Measurements from ENCODE around the gene KNDC1. TPM values are rescaled to one million over a fixed set of nuclear protein-coding genes. Genes with fewer than 3 reads are reported as not detected.

Gene KNDC1
- total RNA-seq, 2 donors from 2014 or later: 6.5 to 9.6 TPM

DNA sequence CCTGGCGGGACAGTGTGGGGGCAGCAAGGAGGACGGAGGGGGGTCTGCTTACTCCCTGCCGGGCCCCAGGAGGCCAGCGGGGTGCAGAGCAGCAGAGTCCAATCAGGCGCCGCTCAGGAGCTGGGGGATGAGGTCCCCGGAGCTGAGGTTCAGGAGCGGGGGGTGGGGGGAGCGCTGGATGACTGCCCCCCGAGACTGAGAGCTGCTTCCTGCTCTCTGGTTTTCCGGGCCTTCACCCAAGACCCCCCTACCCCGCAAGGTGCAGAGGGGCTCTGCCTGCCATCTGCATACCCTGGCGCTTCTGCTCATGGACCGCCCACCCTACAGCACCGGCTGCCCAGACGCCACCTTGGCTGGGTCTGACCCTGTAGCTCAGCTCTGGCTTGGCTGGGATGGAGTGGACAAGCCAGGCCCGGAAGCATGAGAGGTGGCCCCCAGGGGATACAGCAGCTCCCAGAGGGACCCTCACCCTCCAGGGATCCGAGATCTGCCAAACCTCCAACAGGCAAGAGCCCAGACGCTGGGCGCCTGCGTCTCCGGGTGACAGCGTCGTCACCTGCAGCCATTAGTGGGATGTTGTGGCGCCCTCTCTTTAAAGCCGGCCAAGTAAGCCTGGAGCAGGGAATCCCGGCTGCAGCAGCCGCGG is 930 bp downstream of the KNDC1 start:
- TF ChIP-seq, protein P1, sequence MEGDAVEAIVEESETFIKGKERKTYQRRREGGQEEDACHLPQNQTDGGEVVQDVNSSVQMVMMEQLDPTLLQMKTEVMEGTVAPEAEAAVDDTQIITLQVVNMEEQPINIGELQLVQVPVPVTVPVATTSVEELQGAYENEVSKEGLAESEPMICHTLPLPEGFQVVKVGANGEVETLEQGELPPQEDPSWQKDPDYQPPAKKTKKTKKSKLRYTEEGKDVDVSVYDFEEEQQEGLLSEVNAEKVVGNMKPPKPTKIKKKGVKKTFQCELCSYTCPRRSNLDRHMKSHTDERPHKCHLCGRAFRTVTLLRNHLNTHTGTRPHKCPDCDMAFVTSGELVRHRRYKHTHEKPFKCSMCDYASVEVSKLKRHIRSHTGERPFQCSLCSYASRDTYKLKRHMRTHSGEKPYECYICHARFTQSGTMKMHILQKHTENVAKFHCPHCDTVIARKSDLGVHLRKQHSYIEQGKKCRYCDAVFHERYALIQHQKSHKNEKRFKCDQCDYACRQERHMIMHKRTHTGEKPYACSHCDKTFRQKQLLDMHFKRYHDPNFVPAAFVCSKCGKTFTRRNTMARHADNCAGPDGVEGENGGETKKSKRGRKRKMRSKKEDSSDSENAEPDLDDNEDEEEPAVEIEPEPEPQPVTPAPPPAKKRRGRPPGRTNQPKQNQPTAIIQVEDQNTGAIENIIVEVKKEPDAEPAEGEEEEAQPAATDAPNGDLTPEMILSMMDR (conservative IDR thresholded peaks at IDR 0.05): peak; percentile 19
- 16% methylated on average over 16 to 29 of the region's 29 CpGs for WGBS, 2 experiments (ENCODE audit: insufficient coverage in 1 of 2, insufficient read length in 1 of 2)

GRCh38 chr10:133161486-133162109 is 1.6 kb downstream of the KNDC1 start:
- 65 to 78% methylated on average over 14 to 33 of the region's 33 CpGs for WGBS, 2 experiments (ENCODE audit: insufficient coverage in 1 of 2, insufficient read length in 1 of 2)

More for the DNA sequence above, 930 bp downstream of the KNDC1 start:
- Histone ChIP-seq H3K9ac (ENCODE audit: extremely low read depth, low read length, poor library complexity, severe bottlenecking) (no peak overlapping the region), H3K4me1 (ENCODE audit: control insufficient read depth, insufficient read depth, low read length) (no peaks in the 10 kb centered on the region), H3K27me3 (ENCODE audit: control insufficient read depth, insufficient read depth, low read length, poor library complexity, severe bottlenecking) (peaks cover 14% of the 10 kb centered on the region), H3K9me3 (ENCODE audit: control insufficient read depth, low read length) (no peaks in the 10 kb centered on the region), H3K27ac (ENCODE audit: low read depth, low read length) (no peak overlapping the region), H3K36me3 (ENCODE audit: control insufficient read depth, insufficient read depth, low read length) (no peaks in the 10 kb centered on the region), H3K4me3 (ENCODE audit: low read length) (peak overlapping the region; percentile 76)
- H3K4me1 Mint-ChIP-seq: no peaks in the 10 kb centered on the region
- H3K36me3 Mint-ChIP-seq (ENCODE audit: low read depth): no peaks in the 10 kb centered on the region
- peaks cover 4% of the 10 kb centered on the region for H3K27me3 Mint-ChIP-seq (ENCODE audit: insufficient read depth)
- no peaks in the 10 kb centered on the region for H3K9me3 Mint-ChIP-seq
- H3K27ac Mint-ChIP-seq: no peak overlapping the region
- peak; percentile 77 for DNase-seq
- peak overlapping the region; percentile 61 for H3K4me3 Mint-ChIP-seq

GRCh38 chr10:133162178-133162909 is 2.3 kb downstream of the KNDC1 start:
- H3K4me3 ChIP-seq (ENCODE audit: low read length): no peak overlapping the region
- Mint-ChIP-seq H3K27ac (no peak overlapping the region), H3K9me3 (no peaks in the 10 kb centered on the region), H3K4me1 (no peaks in the 10 kb centered on the region), H3K36me3 (ENCODE audit: low read depth) (peaks cover 4% of the 10 kb centered on the region), H3K4me3 (no peak overlapping the region), H3K27me3 (ENCODE audit: insufficient read depth) (peaks cover 4% of the 10 kb centered on the region)
- no peaks in the 10 kb centered on the region for H3K9me3 ChIP-seq (ENCODE audit: control insufficient read depth, low read length)
- no peak for DNase-seq
- no peak overlapping the region for H3K27ac ChIP-seq (ENCODE audit: low read depth, low read length)
- peaks cover 14% of the 10 kb centered on the region for H3K27me3 ChIP-seq (ENCODE audit: control insufficient read depth, insufficient read depth, low read length, poor library complexity, severe bottlenecking)
- TF ChIP-seq, protein P1 (conservative IDR thresholded peaks at IDR 0.05): no peak
- 95% methylated on average over 22 of the region's 22 CpGs for WGBS, 2 experiments (ENCODE audit: insufficient coverage in 1 of 2, insufficient read length in 1 of 2)
- no peaks in the 10 kb centered on the region for H3K36me3 ChIP-seq (ENCODE audit: control insufficient read depth, insufficient read depth, low read length)
- H3K9ac ChIP-seq (ENCODE audit: extremely low read depth, low read length, poor library complexity, severe bottlenecking): no peak overlapping the region
- no peaks in the 10 kb centered on the region for H3K4me1 ChIP-seq (ENCODE audit: control insufficient read depth, insufficient read depth, low read length)

More at GRCh38 chr10:133161486-133162109, 1.6 kb downstream of the KNDC1 start:
- Mint-ChIP-seq H3K4me1 (no peaks in the 10 kb centered on the region), H3K9me3 (no peaks in the 10 kb centered on the region), H3K4me3 (peak overlapping the region; percentile 61), H3K27ac (no peak overlapping the region), H3K27me3 (ENCODE audit: insufficient read depth) (peaks cover 4% of the 10 kb centered on the region), H3K36me3 (ENCODE audit: low read depth) (peaks cover 4% of the 10 kb centered on the region)
- no peaks in the 10 kb centered on the region for H3K4me1 ChIP-seq (ENCODE audit: control insufficient read depth, insufficient read depth, low read length)
- TF ChIP-seq, protein P1 (conservative IDR thresholded peaks at IDR 0.05): no peak
- no peaks in the 10 kb centered on the region for H3K36me3 ChIP-seq (ENCODE audit: control insufficient read depth, insufficient read depth, low read length)
- no peaks in the 10 kb centered on the region for H3K9me3 ChIP-seq (ENCODE audit: control insufficient read depth, low read length)
- H3K4me3 ChIP-seq (ENCODE audit: low read length): no peak overlapping the region
- DNase-seq: peak; percentile 65
- no peak overlapping the region for H3K9ac ChIP-seq (ENCODE audit: extremely low read depth, low read length, poor library complexity, severe bottlenecking)
- peaks cover 14% of the 10 kb centered on the region for H3K27me3 ChIP-seq (ENCODE audit: control insufficient read depth, insufficient read depth, low read length, poor library complexity, severe bottlenecking)
- H3K27ac ChIP-seq (ENCODE audit: low read depth, low read length): no peak overlapping the region
